T-helper 2 cell (primary cell): ENCODE data around the gene PRKN.
A peak's percentile ranks its signal among the peaks of the same experiment; 100 is the strongest.

ENCODE experiments used
- DNase-seq, 5 experiments: peaks; one replicate each; pipeline versions ENCODE4 v3.0.0 to v3.0.0-alpha.2; 2012 to 2022

Gene PRKN

GRCh38 chr6:161395716-161396231 is 1331.8 kb downstream of the PRKN start:
- no peak for DNase-seq

- peak in 1 of 5 experiments; percentile 6 for DNase-seq
Measured at GRCh38 chr6:161394437-161394836, 1333.1 kb downstream of the PRKN start.

GRCh38 chr6:161393839-161394364 is 1333.7 kb downstream of the PRKN start:
- DNase-seq: peak in 2 of 5 experiments; percentile 68 to 97

GRCh38 chr6:161393292-161393691 is 1334.3 kb downstream of the PRKN start:
- no peak for DNase-seq

- DNase-seq: no peak
Measured at GRCh38 chr6:161389756-161390155, 1337.8 kb downstream of the PRKN start.

GRCh38 chr6:161383951-161384350 is 1343.6 kb downstream of the PRKN start:
- no peak for DNase-seq

GRCh38 chr6:161379834-161380582 is 1347.6 kb downstream of the PRKN start:
- no peak for DNase-seq

GRCh38 chr6:161378115-161378514 is 1349.5 kb downstream of the PRKN start:
- no peak for DNase-seq

- no peak for DNase-seq
Measured at GRCh38 chr6:161377116-161377515, 1350.5 kb downstream of the PRKN start.

- DNase-seq: no peak
Measured at GRCh38 chr6:161376367-161376766, 1351.2 kb downstream of the PRKN start.

GRCh38 chr6:161374971-161375873 is 1352.3 kb downstream of the PRKN start:
- no peak for DNase-seq

GRCh38 chr6:161373905-161374451 is 1353.6 kb downstream of the PRKN start:
- peak in 4 of 5 experiments; percentile 18 to 33 (median 28) for DNase-seq

- no peak for DNase-seq
Measured at GRCh38 chr6:161372422-161372793, 1355.2 kb downstream of the PRKN start.

GRCh38 chr6:161370880-161371279 is 1356.7 kb downstream of the PRKN start:
- peak in 4 of 5 experiments; percentile 38 to 73 (median 48) for DNase-seq

GRCh38 chr6:161369339-161369738 is 1358.2 kb downstream of the PRKN start:
- no peak for DNase-seq

- no peak for DNase-seq
Measured at GRCh38 chr6:161368514-161368913, 1359.1 kb downstream of the PRKN start.

- DNase-seq: no peak
Measured at GRCh38 chr6:161367472-161367871, 1360.1 kb downstream of the PRKN start.

- no peak for DNase-seq
Measured at GRCh38 chr6:161366301-161366923, 1361.2 kb downstream of the PRKN start.

- DNase-seq: no peak
Measured at GRCh38 chr6:161365633-161366032, 1361.9 kb downstream of the PRKN start.

- no peak for DNase-seq
Measured at GRCh38 chr6:161363286-161363685, 1364.3 kb downstream of the PRKN start.

GRCh38 chr6:161362266-161362665 is 1365.3 kb downstream of the PRKN start:
- DNase-seq: no peak

GRCh38 chr6:161361529-161361928 is 1366.0 kb downstream of the PRKN start:
- no peak for DNase-seq
